Effector CD8-positive, alpha-beta T cell (primary cell): ENCODE data around the gene ARHGAP42.
"Not testable (repeated sequence)": the region's sequence is repeated elsewhere in the genome, so short reads cannot be mapped to it uniquely, and the experiment has no call there.

Source experiments
- DNase-seq: peaks from one replicate; lab custom pipeline; 2025; lab: John Stamatoyannopoulos, UW

The ARHGAP42 gene

DNA sequence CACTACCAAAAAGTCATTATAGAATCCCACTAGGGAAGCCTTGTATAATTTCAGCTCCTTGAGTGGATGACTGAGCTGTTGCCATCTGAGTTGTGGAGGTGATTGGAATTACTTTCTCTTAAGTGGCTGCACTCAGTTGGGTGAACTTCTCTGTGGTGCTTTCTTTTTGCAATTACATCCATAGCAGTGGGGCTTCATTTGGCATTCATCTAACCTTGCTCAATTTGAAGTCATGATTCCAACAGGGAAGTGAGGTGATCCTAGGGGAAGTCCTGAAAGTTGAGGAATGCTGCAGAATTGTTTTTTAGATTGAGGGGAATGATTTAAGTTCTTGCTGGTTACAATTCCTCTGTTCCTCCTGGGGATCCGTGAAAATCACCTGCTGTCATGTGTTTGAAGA is 39.6 kb downstream of the ARHGAP42 start:
- DNase-seq: no peak

DNA sequence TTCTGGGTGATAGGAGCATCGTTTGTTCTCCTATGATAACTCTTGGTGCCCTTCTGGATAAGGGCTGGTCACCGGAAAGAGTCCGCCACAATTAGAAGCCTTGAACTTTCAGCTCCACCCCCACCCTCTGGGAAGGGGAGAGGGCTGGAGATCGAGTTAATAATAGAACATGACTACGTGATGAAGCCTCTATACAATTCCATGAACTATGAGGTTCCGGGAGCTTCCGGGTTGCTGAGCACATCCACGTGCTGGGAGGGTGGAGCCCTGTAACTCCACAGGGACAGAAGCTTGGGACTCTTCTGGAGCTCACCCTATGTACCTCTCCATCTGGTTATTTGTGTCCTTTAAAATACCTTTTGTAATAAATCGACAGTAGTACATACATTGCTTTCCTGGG is 40.3 kb downstream of the ARHGAP42 start:
- no peak for DNase-seq

GRCh38 chr11:100730266-100730665 is 43.2 kb downstream of the ARHGAP42 start:
- no peak for DNase-seq

GRCh38 chr11:100731471-100731870 is 44.4 kb downstream of the ARHGAP42 start:
- no peak for DNase-seq

DNA sequence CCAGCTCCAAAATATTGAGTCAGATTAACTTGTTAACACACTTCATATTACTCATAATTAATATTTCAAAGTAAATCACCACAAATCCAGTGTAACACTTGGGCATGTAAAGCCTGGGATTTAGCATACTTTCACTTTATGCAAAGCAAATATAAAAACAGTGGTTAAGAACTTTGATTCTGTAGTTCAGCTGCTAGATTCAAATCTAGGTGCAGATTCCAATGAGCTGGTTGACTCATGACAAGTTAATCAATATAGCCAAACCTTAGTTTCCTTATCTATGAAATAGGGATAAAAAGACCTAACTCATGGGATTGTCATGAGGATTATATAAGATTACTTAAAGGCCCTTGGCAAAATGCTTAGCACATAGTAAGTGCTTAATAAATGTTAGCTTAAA is 45.9 kb downstream of the ARHGAP42 start:
- no peak for DNase-seq

- DNase-seq: no peak
Observed at GRCh38 chr11:100734743-100735527, 47.8 kb downstream of the ARHGAP42 start.

DNA sequence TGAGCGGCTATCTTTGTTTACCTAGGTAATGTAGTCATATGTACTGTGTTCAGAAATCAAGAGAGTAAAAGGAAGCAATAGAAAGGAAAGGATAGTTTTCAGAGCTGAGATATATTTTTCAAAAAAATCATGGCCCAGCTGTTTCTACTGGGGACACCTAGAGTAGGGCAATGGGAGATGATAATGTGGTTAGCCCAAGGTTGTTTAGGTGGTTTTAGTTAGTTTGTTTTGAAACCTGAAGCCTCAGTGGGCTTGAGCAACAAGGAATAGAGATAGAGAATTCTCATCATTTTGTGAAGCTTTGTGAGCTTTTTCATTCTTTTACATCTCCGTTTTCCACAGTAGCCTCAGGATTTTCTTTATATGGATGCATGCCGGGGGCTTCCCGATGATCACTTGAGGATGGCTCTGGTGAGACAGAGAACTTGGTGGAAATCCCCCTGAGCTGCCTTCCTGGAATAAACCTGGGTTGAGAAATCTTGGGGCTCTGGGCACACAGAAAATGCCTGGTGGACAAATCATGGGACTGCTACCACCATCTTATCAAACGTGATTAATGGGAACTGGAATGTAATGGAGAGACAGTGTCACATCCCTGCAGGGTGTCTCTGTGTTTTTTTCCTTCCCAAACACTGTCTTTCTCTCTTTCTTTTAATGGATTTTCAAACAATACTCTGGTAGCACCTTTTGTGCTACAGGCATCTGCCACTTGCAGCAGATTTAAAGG is 49.0 kb downstream of the ARHGAP42 start:
- no peak for DNase-seq

GRCh38 chr11:100738701-100739270 is 51.7 kb downstream of the ARHGAP42 start:
- DNase-seq: no peak

DNA sequence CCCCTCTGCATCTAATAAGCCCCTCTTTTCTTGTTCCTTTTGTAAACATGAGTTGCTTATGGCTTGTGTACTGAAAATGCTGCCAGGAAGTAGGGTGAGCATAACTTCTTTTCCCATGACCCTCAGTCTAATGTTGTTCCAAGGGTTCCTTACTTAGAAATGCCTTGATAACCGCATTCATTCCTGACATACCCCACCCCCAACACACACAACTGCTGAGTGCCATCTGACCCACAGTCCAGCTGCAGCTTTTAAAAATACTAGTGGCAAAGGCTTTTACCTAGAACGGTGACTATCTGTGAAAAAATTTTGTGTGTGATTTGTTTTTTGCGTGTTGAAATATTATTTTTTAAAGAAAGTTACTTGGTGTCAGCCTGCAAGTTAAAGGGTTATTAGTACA is 52.6 kb downstream of the ARHGAP42 start:
- DNase-seq: no peak

DNA sequence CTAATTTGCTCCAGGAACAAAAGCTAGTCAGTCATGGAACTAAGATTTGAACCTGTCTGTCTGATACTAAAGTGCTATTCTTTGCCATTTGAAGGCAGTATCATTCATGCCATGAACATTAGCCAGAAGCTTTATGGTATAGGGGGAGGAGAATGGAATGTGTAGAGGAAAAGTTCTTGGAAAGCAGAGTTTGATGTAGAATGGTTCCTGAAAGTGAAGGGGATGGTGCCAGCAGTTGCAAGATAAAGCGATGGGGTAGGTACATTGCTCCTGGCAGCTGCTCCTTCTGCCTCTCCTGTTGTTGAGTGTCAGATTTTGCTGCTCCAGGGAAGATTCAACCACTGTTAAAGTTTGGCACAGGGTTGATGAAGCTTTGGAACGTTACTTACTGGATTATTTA is 53.4 kb downstream of the ARHGAP42 start:
- DNase-seq: no peak

DNA sequence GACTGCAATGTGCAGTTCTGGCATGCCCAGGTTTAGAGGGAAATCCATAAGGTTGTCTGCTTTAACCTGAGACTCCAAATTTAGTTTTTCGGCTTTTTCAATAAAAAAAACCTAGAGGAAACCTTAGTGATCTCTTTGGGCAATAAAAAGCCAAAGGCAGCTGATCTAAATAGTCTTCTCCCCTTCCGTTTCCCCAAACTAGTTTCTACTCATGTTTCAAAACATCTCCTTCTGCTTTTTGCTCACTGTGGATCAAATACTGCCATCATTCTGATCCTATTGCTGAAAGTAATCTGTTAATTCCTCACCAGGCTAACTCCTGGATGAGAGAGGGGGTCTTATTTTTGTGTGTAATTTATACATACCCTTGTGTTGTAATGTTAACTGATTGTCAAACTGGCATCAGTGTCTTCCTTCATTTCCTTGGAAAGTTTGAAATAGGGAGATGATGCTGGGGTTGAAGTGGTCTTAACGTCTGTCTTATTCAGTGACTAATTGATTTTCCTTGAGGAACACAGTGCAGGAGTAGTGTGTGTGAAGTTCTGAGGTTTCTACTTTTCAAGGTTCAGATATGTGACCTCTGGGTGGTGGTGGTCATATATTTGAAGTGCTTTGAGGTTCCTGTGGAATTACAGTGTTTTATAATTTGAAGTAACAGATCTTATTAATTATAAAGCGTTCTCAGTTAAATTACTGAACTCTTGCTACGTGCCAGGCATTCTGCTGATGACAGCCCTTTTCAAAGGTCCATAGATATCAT is 55.0 kb downstream of the ARHGAP42 start:
- no peak for DNase-seq

DNA sequence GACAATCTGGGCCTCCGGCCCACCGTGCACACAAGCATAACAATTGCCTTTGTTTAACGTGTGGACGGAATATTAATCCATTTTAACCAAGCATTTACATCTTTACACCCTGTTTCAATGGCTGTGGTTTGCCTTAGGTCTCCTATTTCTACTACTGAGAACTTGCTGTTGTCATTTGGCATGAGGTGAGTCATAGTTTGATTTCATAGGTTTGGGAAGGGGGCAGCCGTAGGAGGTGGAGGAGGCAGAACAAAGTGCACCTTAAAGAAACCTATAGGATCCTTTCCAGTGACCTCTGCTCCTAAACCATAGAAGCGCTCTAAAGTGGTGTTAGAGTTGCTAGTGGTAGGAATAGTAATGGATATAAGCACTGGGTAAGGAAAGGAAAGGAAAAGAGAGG is 59.4 kb downstream of the ARHGAP42 start:
- no peak for DNase-seq

GRCh38 chr11:100748153-100748552 is 61.1 kb downstream of the ARHGAP42 start:
- no peak for DNase-seq

- not testable (repeated sequence) for DNase-seq
Observed at GRCh38 chr11:100749887-100750565, 62.9 kb downstream of the ARHGAP42 start.

GRCh38 chr11:100750566-100750891 is 63.4 kb downstream of the ARHGAP42 start:
- not testable (repeated sequence) for DNase-seq

GRCh38 chr11:100752371-100753171 is 65.5 kb downstream of the ARHGAP42 start:
- DNase-seq: no peak

DNA sequence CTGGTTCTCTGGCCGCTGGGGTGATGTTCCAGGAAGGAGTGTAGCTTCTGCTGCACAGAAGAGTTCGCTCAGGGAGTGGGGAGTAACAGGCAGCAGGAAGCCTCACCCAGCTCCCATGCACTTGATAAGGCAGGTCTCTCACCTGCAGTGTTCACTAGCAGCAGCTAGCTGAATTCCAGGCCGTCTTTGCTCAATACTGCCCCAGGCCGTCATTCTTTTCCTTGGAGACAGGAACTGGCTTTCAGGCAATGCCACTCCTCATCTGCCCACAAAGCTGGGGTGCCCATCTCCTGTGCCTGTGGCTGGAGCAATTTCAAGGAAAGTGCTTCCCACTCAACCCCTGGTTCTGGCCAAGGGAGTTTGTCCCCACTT is 66.1 kb downstream of the ARHGAP42 start:
- DNase-seq: no peak

DNA sequence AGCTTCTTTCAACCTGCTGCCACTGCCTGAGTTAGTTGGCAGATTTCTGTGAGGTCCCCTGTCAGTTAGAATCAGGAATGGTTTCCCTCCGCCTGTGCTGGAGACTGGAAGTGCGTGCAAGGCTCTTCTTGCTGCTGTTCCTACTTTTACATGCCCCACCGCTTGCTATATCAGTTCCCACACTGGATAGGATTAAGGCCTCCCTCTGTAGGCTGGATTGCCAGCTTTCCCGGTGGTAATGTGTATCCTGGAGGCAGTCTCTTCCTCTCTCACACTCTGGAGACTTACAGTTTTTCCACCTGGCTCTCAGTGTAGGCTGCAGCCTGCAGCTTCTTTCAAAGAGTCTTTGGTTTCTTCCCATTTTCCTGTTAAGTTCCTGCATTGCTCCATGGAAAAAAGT is 66.5 kb downstream of the ARHGAP42 start:
- no peak for DNase-seq

DNA sequence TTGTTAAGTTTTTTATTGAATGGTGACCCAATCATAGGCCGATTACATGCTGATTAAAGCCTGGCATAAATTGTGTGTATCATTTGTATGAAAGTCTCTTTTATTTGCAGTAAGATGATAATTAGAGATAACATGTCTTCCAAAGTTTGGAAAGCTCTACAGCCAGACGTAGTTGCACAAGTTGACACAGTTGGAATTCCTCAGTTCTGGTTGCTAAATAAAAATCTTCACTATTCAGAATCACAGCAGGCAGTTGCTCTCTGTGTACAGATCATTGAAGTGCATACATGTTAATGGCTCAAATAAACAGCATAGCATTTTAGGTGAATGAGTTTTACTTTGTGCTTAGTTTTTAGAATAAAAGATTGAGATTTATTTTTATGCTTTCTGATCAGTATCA is 69.5 kb downstream of the ARHGAP42 start:
- DNase-seq: no peak

DNA sequence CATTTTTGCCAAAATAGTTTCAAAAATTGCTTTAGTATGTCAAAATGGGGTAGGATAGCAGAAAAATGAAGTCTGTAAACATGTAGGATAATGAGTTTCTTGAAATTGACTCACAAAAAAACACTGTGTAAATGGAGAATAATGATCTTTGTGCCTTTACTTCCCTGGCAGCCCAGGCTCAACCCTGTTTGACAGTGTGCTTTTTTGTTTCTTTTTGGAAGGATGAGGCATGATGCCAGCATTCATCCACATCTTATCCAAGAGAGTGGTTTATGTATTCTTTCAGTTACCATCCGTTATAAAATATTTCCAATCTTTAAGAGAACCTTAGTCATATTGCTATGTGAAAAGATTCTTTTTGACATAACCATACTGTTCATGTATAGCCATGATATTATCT is 70.6 kb downstream of the ARHGAP42 start:
- DNase-seq: no peak

GRCh38 chr11:100759106-100759505 is 72.0 kb downstream of the ARHGAP42 start:
- DNase-seq: no peak
